GM18873 (cell line): ENCODE measurements around the gene RELL2.

Experiments used
- ATAC-seq: cut with Tn5 transposase; IDR thresholded peaks from one replicate; pipeline ENCODE4 v1.9.1; 2021; ENCODE audit warnings: mild to moderate bottlenecking, moderate library complexity, moderate number of reproducible peaks; ENCODE audit not compliant: unreplicated experiment, low FRiP score

Gene RELL2

DNA sequence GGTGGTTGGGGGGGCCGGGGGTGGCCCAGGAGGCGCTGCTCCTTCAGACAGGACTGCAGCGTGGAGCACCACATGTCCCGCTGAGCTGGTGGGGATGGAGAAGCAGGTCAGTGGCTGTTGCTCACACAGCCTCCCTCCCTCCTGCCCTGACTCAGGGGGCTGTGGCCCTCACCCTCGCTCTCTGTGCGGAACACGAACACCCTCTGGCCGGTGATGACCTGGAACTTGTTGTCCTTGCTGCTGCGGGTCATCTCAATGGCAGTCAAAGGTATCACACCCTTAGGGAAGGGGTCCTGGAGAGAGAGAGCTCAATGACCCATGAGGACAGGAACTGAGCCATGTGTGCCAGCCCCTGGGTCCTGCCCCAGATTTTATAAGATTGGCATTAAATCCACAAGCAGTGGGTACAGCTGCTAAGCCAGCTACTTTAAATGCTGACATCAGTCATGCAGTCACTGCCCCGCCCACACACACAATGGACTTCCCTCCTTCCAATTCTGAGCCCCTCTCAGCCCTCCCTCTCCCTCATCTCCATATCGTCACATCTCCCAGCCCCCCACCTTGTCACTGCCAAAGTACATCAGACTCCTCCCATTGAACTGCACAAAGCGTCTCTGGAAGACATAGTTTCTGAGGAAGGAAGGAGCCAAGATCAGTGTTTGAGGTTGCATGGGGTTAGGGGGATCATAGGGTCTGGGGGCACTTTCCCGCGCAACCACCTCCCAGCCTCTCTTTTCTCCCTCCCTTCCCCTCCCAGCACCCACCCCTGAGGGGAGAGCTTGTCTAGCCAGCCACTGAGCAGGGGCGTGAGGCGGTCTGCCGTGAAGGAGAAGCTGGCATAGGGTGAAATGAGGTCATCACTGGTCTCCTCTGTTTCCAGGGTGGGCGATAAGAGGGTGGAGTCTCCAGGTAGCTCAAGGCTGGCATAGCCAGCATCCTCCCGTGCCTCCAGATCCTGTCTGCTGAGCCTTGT is 36.3 kb downstream of the RELL2 start:
- ATAC-seq, result no peak

DNA sequence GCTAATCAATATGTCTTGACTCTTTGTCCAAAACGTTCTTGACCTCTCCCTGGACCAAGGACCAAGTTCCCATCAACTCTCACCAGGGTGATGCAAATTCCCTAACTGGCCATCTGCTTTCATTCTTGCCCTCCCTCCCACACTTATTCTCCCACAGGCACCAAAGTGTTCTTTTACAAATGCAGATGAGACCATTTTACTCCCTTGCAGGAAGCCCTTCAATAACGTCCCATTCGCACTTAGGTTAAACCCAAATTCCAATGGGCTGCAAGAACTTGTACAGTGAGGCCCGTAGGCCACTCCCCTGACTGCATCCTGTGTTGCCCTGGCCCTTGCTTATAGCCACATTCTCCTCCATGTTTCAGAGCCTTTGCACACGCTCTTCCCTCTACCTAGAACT is 38.0 kb downstream of the RELL2 start:
- ATAC-seq, result no peak

DNA sequence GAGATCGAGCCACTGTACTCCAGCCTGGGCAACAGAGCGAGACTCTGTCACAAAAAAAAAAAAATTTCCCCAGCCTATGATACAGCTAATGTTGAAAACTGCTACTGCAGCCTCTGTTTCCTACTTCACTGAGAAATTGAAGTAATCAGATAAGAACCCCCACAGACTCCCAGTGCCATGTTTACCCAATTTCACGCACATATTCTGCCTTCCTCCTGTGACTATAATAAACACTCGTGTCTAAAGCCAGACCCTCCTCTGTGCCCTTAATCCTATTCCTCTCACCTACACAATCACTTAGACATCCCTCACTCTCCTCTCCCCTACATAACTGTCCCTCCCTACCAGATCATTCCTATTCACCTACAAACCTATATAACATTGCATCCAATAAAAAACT is 38.9 kb downstream of the RELL2 start:
- ATAC-seq, result no peak

DNA sequence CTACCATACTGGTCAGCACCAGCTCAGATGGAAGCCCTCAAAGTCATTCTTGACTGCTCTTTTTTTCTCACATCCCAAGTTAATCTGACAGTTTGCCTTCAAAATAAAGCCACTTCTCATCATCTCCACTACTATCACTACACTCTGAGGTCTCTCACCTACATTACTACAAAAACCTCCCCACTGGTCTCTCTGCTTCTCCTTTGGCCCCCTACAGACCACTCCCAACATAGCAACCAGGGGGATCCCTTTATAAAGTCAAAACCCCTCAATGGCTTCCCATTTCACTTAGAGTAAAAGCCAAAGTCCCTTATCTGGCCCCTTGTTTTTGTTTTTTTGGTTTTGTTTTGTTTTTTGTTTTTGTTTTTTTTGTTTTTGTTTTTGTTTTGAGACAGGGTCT is 40.6 kb downstream of the RELL2 start:
- ATAC-seq, result no peak

DNA sequence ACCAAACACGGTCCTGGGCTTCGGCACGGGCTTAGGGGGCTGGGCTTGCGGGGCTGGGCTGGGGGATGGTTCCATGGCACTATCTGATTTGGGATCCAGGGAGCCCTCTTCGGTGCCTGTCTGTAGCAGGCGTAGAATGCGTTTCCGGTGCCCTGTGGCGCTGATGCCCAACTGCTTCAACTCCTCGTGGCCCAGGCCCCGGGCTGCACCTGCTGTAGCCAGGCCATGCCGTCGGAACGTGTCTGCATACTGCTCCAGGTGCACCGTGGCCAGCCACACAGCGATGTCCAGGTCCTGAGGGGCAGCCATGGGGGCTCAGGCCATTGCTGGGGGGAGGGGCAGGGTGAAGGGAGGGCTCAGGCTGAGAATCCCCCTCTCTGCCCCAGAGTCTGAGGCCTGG is 43.4 kb downstream of the RELL2 start:
- ATAC-seq, result no peak

DNA sequence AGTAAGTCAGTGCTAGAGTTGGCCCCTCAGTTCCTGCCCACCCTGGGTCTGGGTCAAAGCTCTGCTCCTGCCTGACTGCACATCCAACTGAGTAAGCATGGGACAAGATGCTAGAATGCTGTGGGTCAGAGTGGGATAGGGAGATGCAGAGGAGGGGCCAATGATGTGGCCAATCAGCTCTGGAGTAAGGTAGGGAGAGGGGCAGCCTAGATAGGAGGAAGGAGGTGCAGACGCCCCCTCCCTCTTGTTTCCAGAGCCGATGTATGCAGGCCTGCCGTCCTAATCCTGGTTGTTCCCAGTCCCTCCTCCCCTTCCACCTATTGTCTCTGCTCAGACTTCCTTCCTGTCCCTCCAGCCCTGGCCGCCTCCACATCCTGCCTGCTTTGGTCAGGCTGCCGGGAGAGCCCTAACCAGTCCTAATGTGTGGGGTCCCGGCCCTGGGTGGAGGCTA is 44.0 kb downstream of the RELL2 start:
- no peak for ATAC-seq

DNA sequence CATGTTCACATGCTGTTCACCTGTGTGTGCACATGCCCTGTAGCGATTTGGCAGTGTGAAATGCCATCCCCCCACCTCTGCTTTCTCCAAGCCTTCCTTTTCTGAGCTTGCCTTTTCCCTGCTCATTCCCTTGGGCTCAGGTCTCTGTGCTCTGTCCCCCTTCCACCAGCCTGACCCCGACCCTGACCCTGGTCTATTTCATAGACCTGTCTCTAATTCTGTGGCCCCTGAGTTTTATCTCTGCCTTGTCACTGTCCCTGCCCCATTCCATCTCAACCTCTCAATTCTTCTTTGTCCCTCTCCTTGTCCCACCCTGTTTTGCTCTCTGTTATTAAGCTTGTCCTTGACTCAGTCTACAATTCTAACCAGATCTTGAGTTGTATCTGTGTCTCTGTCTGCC is 44.5 kb downstream of the RELL2 start:
- no peak for ATAC-seq

DNA sequence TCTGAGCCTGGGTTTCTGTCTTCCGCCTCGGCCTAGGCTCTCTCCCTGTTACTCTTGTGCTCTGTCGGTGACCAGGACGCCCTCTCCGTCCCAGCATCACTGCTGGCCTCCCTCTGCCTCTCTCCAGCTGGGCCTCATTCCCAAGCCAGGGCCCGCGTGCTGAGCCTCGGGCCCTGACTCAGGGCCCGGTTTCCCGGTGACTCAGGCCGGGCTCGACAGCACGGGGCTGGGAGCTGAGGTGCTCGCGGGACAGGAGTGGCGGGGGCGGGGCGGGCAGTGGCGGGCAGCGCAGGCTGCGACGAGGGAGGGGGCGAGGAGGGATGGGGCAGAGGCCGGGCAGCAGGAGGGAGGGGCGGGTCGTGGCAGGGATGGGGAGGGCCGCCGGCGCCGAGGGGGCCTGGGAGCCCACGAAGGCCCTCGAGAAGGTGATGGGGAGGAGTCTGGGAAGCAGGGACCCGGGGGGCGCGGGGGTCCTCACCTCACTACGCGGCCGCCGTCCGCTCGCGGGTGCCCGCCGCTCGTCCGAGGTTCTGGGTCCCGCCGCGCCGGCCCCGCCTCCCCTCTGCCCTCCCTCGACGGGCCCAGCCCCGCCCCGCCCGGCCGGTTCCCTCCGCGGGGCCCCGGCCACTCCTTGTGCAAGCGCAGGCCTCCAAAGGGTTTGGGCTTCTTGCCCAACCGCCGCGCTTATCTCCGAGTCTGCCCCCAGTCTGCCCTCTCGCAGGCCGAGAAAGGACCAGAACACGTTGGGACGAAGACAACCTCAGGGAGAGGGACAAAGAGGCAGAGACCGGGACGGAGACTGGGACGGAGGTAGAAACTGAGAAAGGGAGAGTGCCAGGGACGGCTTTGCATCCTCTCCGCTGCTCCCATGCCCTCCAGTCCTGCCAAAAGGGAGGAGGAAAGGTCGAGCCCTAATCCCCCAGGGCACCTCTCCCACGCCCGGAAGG is 45.2 kb downstream of the RELL2 start, which contains the start of gene ARAP3:
ARAP3 (minus strand) TSS at position 536 of the 947 bp plus-strand sequence. CDS start 1,744 bp downstream, outside the sequence.
- no peak for ATAC-seq

DNA sequence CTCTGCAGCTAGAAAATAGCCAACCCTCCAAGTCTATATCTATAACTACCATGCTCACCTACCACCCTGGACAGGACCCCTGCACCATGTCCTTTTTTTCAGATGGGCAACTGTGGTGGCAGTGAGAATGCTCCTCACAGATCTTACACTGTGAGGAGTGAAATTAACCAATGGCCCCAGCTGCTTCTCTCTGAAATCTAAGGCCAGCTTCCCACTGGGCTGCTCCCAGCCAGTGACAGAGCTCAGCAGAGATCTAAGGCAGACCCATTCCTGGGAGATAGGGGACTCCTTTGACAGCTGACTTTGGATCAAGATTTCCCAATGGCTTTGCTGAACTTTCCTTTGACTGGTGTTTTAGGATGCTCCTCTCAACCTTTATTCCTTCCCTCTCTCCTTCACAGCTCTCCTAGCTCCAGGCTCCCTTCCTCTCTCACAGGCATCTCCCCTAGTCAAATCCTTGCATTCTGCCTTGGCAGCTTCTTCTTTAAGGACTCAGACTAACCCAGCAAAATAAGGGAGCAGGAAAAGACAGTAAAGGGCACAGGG is 46.9 kb downstream of the RELL2 start:
- no peak for ATAC-seq

DNA sequence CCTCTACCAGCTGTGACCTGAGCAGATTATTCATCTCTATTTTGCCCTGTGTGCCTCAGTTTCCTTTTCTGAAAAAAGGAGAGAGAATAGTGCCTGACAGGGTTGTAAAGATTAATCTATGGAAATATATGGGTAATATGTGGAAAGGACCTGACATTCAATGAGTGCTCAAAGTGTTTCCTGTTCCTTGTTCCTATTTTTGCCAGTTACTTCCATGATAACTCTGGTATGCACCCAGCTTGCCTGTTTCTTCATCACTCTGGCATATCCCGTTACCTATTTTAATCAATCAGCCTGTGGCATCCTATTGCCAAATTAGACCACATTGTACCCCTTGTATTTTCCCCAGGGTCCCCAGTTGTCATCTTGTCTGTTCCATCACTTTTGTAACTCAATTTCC is 48.8 kb downstream of the RELL2 start:
- no peak for ATAC-seq

DNA sequence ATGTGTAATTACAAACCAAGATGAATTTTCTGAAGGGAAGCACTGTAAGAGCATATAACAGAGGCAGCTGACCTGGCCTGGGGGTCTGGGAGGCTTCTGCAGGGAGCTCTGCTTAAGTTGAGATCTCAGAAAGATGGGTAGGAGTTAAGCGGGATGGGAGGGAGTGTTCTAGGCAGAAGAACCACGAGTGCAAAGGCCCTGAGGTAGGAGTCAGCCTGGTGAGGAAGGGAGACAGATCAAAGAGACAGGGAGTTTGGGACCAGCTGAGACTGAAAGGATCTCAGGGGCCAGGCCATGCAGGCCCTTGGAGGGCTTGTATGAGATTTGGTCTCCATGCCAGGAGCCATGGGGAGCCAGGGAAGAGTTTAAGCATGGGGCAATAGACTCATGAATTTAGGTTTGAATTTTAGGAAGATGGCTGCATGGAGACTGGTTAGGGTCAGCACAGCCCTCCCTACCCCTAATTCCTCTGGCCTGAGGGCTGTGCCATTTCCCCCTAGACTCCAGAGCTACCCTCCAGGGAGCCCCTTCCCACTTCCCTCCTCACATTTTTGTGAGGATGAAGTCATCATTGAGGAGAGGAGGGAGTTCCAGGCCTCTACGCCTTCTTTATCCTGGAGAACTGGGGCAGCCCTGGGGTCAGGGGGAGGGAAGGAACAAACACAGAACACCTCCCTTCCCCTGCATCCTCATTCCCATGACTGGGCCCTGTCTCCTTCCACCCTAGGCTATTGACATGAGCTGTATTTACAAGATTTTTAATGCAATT is 50.0 kb downstream of the RELL2 start:
- ATAC-seq, result no peak
